Measurements from ENCODE around the gene UBE2E2. TPM values are rescaled to one million over a fixed set of nuclear protein-coding genes. Genes with fewer than 3 reads are reported as not detected.

UBE2E2 gene
- total and polyA plus RNA-seq, 8 donors = 6.5 to 128 (median 18.9) TPM

- WGBS, 5 donors = 47 to 92% (median 75%) methylated on average over 1 of the region's 1 CpG
- Histone ChIP-seq H3K36me3 (no peaks in the 10 kb centered on the region), H3K27me3 (no peaks in the 10 kb centered on the region), H3K4me1 (peaks cover 0 to 10% (median 0%) of the 10 kb centered on the region in 4 donors), H3K4me3 (no peak overlapping the region), H3K9me3 (no peaks in the 10 kb centered on the region), H3K27ac (no peak overlapping the region)
- DNase-seq = no peak
- TF ChIP-seq POLR2AphosphoS5 (IDR thresholded peaks at IDR 0.05) = no peak
- intact Hi-C loops (cut with DNase I; ENCODE audit: low total_unique reads) = no loop called here
These were observed 182.2 kb downstream of the UBE2E2 start for GRCh38 chr3:23385327-23385726.

GRCh38 chr3:23387286-23387918 is 184.3 kb downstream of the UBE2E2 start:
- TF ChIP-seq POLR2A (IDR thresholded peaks at IDR 0.05) = no peak
- no peak for TF ChIP-seq EP300 (IDR thresholded peaks at IDR 0.05)
- 60 to 73% (median 64%) methylated on average over 3 of the region's 3 CpGs for WGBS, 5 donors
- DNase-seq = no peak
- intact Hi-C loops (cut with DNase I; ENCODE audit: low total_unique reads) = no loop called here
- H3K36me3 ChIP-seq = no peaks in the 10 kb centered on the region
- peaks cover 0 to 24% (median 7%) of the 10 kb centered on the region in 4 donors for H3K4me1 ChIP-seq
- no peak overlapping the region for H3K27ac ChIP-seq
- H3K9me3 ChIP-seq = no peaks in the 10 kb centered on the region
- no peak overlapping the region for H3K4me3 ChIP-seq
- no peaks in the 10 kb centered on the region for H3K27me3 ChIP-seq

- 78 to 85% (median 81%) methylated on average over 5 of the region's 5 CpGs for WGBS, 5 donors
- Histone ChIP-seq H3K36me3 (no peaks in the 10 kb centered on the region), H3K27me3 (no peaks in the 10 kb centered on the region), H3K4me1 (peaks cover 0 to 28% (median 8%) of the 10 kb centered on the region in 4 donors), H3K9me3 (no peaks in the 10 kb centered on the region), H3K4me3 (no peak overlapping the region), H3K27ac (no peak overlapping the region)
- intact Hi-C loops (cut with DNase I; ENCODE audit: low total_unique reads) = no loop called here
- peak in 1 of 2 donors; percentile 24 for DNase-seq
- no peak for TF ChIP-seq POLR2AphosphoS5 (IDR thresholded peaks at IDR 0.05)
- no peak for TF ChIP-seq POLR2A (IDR thresholded peaks at IDR 0.05)
- TF ChIP-seq CTCF (IDR thresholded peaks at IDR 0.05) = no peak
- TF ChIP-seq EP300 (IDR thresholded peaks at IDR 0.05) = no peak
These were observed 186.0 kb downstream of the UBE2E2 start for GRCh38 chr3:23389089-23389488.

GRCh38 chr3:23389686-23390085 is 186.6 kb downstream of the UBE2E2 start:
- Histone ChIP-seq H3K36me3 (no peaks in the 10 kb centered on the region), H3K4me3 (no peak overlapping the region), H3K9me3 (no peaks in the 10 kb centered on the region), H3K27me3 (no peaks in the 10 kb centered on the region), H3K27ac (no peak overlapping the region), H3K4me1 (peaks cover 0 to 28% (median 8%) of the 10 kb centered on the region in 4 donors)
- 81 to 93% (median 84%) methylated on average over 3 of the region's 3 CpGs for WGBS, 5 donors
- TF ChIP-seq CTCF (IDR thresholded peaks at IDR 0.05) (no peak), POLR2A (IDR thresholded peaks at IDR 0.05) (no peak), POLR2AphosphoS5 (IDR thresholded peaks at IDR 0.05) (no peak), EP300 (IDR thresholded peaks at IDR 0.05) (no peak)
- DNase-seq = no peak
- intact Hi-C loops (cut with DNase I; ENCODE audit: low total_unique reads) = no loop called here

- no peak overlapping the region for H3K27ac ChIP-seq
- no peaks in the 10 kb centered on the region for H3K36me3 ChIP-seq
- no peaks in the 10 kb centered on the region for H3K27me3 ChIP-seq
- DNase-seq = no peak
- no peaks in the 10 kb centered on the region for H3K9me3 ChIP-seq
- TF ChIP-seq POLR2A (IDR thresholded peaks at IDR 0.05) (no peak), EP300 (IDR thresholded peaks at IDR 0.05) (no peak), CTCF (IDR thresholded peaks at IDR 0.05) (no peak), POLR2AphosphoS5 (IDR thresholded peaks at IDR 0.05) (no peak)
- intact Hi-C loops (cut with DNase I; ENCODE audit: low total_unique reads) = no loop called here
- 86 to 94% (median 89%) methylated on average over 2 of the region's 2 CpGs for WGBS, 5 donors
- peaks cover 0 to 28% (median 8%) of the 10 kb centered on the region in 4 donors for H3K4me1 ChIP-seq
- no peak overlapping the region for H3K4me3 ChIP-seq
These were observed 187.3 kb downstream of the UBE2E2 start for GRCh38 chr3:23390446-23390845.

Measured in stomach (tissue), 9 donors.